ENCODE measurements around the gene CRISP1. TPM values are rescaled to one million over a fixed set of nuclear protein-coding genes. Genes with fewer than 3 reads are reported as not detected.
"Not testable (repeated sequence)": the region's sequence is repeated elsewhere in the genome, so short reads cannot be mapped to it uniquely, and the experiment has no call there.

Gene CRISP1
- total RNA-seq, 1 donor from 2014 or later: not detected

- TF ChIP-seq CTCF (IDR thresholded peaks at IDR 0.05; ENCODE audit: unreplicated experiment): no peak
- Mint-ChIP-seq H3K36me3 (ENCODE audit: low read depth, unreplicated experiment) (no peaks in the 10 kb centered on the region), H3K9me3 (ENCODE audit: unreplicated experiment) (no peaks in the 10 kb centered on the region), H3K4me1 (ENCODE audit: unreplicated experiment) (no peaks in the 10 kb centered on the region), H3K27me3 (ENCODE audit: unreplicated experiment) (peaks cover 2% of the 10 kb centered on the region), H3K27ac (ENCODE audit: unreplicated experiment) (no peak overlapping the region), H3K4me3 (ENCODE audit: unreplicated experiment) (no peak overlapping the region)
- DNase-seq (ENCODE audit: low spot score): no peak
Measured at GRCh38 chr6:49801525-49801924, 64.8 kb downstream of the CRISP1 start.

- Mint-ChIP-seq H3K9me3 (ENCODE audit: unreplicated experiment) (no peaks in the 10 kb centered on the region), H3K36me3 (ENCODE audit: low read depth, unreplicated experiment) (no peaks in the 10 kb centered on the region), H3K27ac (ENCODE audit: unreplicated experiment) (no peak overlapping the region), H3K4me3 (ENCODE audit: unreplicated experiment) (no peak overlapping the region), H3K4me1 (ENCODE audit: unreplicated experiment) (no peaks in the 10 kb centered on the region), H3K27me3 (ENCODE audit: unreplicated experiment) (peaks cover 2% of the 10 kb centered on the region)
- no peak for TF ChIP-seq CTCF (IDR thresholded peaks at IDR 0.05; ENCODE audit: unreplicated experiment)
- no peak for DNase-seq (ENCODE audit: low spot score)
Measured at GRCh38 chr6:49799090-49799489, 67.2 kb downstream of the CRISP1 start.

GRCh38 chr6:49796842-49797455 lies 69.4 kb downstream of the CRISP1 start:
- not testable (repeated sequence) for H3K9me3 Mint-ChIP-seq (ENCODE audit: unreplicated experiment); H3K27me3 Mint-ChIP-seq (ENCODE audit: unreplicated experiment); H3K4me3 Mint-ChIP-seq (ENCODE audit: unreplicated experiment); H3K4me1 Mint-ChIP-seq (ENCODE audit: unreplicated experiment); H3K36me3 Mint-ChIP-seq (ENCODE audit: low read depth, unreplicated experiment); DNase-seq (ENCODE audit: low spot score); H3K27ac Mint-ChIP-seq (ENCODE audit: unreplicated experiment)

- no peaks in the 10 kb centered on the region for H3K36me3 Mint-ChIP-seq (ENCODE audit: low read depth, unreplicated experiment)
Measured at GRCh38 chr6:49790341-49790740, 76.0 kb downstream of the CRISP1 start.

GRCh38 chr6:49787176-49787575 lies 79.2 kb downstream of the CRISP1 start, which contains the start of gene PGK2:
Gene PGK2 (minus strand): TSS chr6:49787285. CDS start chr6:49787187, 98 bp downstream.
- H3K36me3 Mint-ChIP-seq (ENCODE audit: low read depth, unreplicated experiment): no peaks in the 10 kb centered on the region
- DNase-seq (ENCODE audit: low spot score): no peak
- no peaks in the 10 kb centered on the region for H3K27me3 Mint-ChIP-seq (ENCODE audit: unreplicated experiment)
- no peak within 1 kb of the TSS for H3K4me3 Mint-ChIP-seq (ENCODE audit: unreplicated experiment)
- no peak within 1 kb of the TSS for H3K27ac Mint-ChIP-seq (ENCODE audit: unreplicated experiment)
- no peaks in the 10 kb centered on the region for H3K4me1 Mint-ChIP-seq (ENCODE audit: unreplicated experiment)
- H3K9me3 Mint-ChIP-seq (ENCODE audit: unreplicated experiment): no peaks in the 10 kb centered on the region
- no peak for TF ChIP-seq CTCF (IDR thresholded peaks at IDR 0.05; ENCODE audit: unreplicated experiment)

More at GRCh38 chr6:49790341-49790740, 76.0 kb downstream of the CRISP1 start:
- Mint-ChIP-seq H3K27ac (ENCODE audit: unreplicated experiment) (no peak overlapping the region), H3K27me3 (ENCODE audit: unreplicated experiment) (no peaks in the 10 kb centered on the region), H3K9me3 (ENCODE audit: unreplicated experiment) (no peaks in the 10 kb centered on the region), H3K4me1 (ENCODE audit: unreplicated experiment) (no peaks in the 10 kb centered on the region), H3K4me3 (ENCODE audit: unreplicated experiment) (no peak overlapping the region)
- DNase-seq (ENCODE audit: low spot score): no peak
- TF ChIP-seq CTCF (IDR thresholded peaks at IDR 0.05; ENCODE audit: unreplicated experiment): no peak

Measured in endothelial cell (in vitro differentiated cells).